OCI-LY1 (cell line): ENCODE measurements around the gene PPP2R5C.

Source experiments
- H2AFZ ChIP-seq: fragments of 200-600 bp; sonication (generic), shearing (Covaris generic); 2 replicates; pipeline ENCODE4 v1.6.0; 2014; ENCODE audit warnings: antibody characterized with exemption, mild to moderate bottlenecking, low read length
- H3F3A ChIP-seq: fragments of 200-600 bp; sonication (generic), shearing (Covaris generic); 2 replicates; pipeline ENCODE4 v1.6.0; 2014; ENCODE audit warnings: mild to moderate bottlenecking, antibody characterized with exemption, low read length, moderate library complexity; ENCODE audit not compliant: insufficient read depth
- H3K27ac ChIP-seq: fragments of 200-600 bp; sonication (generic); 2 replicates; pipeline ENCODE4 v1.5.1; 2014; ENCODE audit warnings: low read length, mixed run types, mild to moderate bottlenecking, low read depth; ENCODE audit not compliant: poor library complexity, severe bottlenecking
- H3K27me3 ChIP-seq: fragments of 200-600 bp; sonication (generic); 2 replicates; pipeline ENCODE4 v1.6.0; 2014; ENCODE audit warnings: antibody characterized with exemption, mild to moderate bottlenecking, low read length, moderate library complexity; ENCODE audit not compliant: insufficient read depth
- H3K36me3 ChIP-seq: fragments of 200-600 bp; sonication (generic); 2 replicates; pipeline ENCODE4 v1.6.1; 2014; ENCODE audit warnings: mild to moderate bottlenecking, antibody characterized with exemption, low read length, moderate library complexity, mixed read lengths; ENCODE audit not compliant: insufficient read depth
- H3K4me1 ChIP-seq: fragments of 200-600 bp; sonication (generic); 2 replicates; pipeline ENCODE4 v1.5.1; 2014; ENCODE audit warnings: mild to moderate bottlenecking, low read length, moderate library complexity; ENCODE audit not compliant: insufficient read depth, severe bottlenecking
- H3K4me2 ChIP-seq: fragments of 200-600 bp; sonication (generic), shearing (Covaris generic); 2 replicates; pipeline ENCODE4 v1.6.1; 2014; ENCODE audit warnings: low read length
- H3K4me3 ChIP-seq: fragments of 200-600 bp; sonication (generic); 2 replicates; pipeline ENCODE4 v1.5.1; 2014; ENCODE audit warnings: low read length, low read depth, mild to moderate bottlenecking, mixed read lengths; ENCODE audit not compliant: poor library complexity, severe bottlenecking
- H3K79me2 ChIP-seq: fragments of 200-600 bp; shearing (Covaris generic); 2 replicates; pipeline ENCODE4 v1.6.1; 2016; ENCODE audit warnings: mixed run types, low read length, mixed read lengths; ENCODE audit not compliant: insufficient read depth
- H3K9ac ChIP-seq: fragments of 200-600 bp; sonication (generic), shearing (Covaris generic); 2 replicates; pipeline ENCODE4 v1.6.1; 2014; ENCODE audit warnings: mild to moderate bottlenecking, low read length, mixed read lengths
- H3K9me2 ChIP-seq: fragments of 200-600 bp; sonication (generic), shearing (Covaris generic); 2 replicates; pipeline ENCODE4 v1.6.1; 2014; ENCODE audit warnings: low read depth, mild to moderate bottlenecking, low read length, mixed read lengths
- H3K9me3 ChIP-seq: fragments of 200-600 bp; shearing (Covaris generic); 2 replicates; pipeline ENCODE4 v1.6.1; 2014; ENCODE audit warnings: low read length, mixed read lengths
- H4K20me1 ChIP-seq: fragments of 200-600 bp; sonication (generic), shearing (Covaris generic); 2 replicates; pipeline ENCODE4 v1.6.0; 2016; ENCODE audit warnings: mild to moderate bottlenecking, low read length; ENCODE audit not compliant: insufficient read depth
- EZH2 ChIP-seq: fragments of 200-600 bp; sonication (generic), shearing (Covaris generic); IDR thresholded peaks from 2 replicates; pipeline ENCODE4 v1.8.0; 2017; ENCODE audit warnings: borderline replicate concordance, mixed run types, mild to moderate bottlenecking, antibody characterized with exemption, low read length, moderate library complexity, mixed read lengths
- TF ChIP-seq, protein P1 (sequence below): fragments of 200-600 bp; sonication (generic), shearing (Covaris generic); IDR thresholded peaks from 2 replicates; pipeline ENCODE4 v1.5.1; 2017; ENCODE audit warnings: mild to moderate bottlenecking, antibody characterized with exemption, low read length, moderate library complexity, mixed read lengths

The PPP2R5C gene

DNA sequence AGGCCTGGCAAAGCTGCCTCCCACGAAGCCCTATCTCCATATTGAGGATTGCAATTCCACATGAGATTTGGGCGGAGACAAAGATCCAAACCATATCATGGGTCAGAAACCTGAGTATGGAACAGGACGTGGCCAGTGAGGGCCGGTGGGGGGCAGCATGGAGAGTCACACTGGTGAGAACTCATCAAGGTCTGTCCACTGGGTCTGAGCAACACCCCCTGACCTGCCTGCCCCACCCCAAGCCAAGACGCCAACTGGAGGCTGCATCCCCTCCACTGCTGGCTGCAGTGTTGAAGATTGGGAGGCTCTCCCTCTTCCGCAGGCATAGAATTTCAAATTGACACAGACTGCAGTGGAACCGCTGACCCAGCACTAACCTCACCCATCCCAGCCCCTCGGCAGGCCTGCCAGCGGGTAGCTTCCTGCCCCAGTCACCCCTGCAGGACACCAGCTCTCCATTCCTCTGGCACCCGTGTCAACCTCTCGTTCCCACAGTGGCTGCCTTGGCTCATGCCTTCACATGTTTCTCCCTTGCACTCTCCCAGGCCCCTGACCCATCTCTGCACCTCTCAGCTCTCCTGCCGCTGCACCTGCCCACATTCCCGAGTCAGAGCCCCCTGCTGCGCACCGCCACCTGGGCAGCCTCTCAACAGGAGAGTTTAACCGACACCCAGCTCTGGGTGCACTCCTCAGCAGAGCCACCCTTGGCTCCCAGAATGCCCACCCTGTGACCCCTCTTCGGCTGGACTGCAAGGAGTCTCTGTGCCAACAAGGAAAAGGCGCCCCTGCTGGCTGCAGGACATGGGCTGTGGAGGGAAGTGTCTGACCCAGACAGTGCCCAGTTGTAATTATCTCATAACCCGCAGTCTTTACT is 45.2 kb upstream of the PPP2R5C start:
- H3K9ac ChIP-seq = no peak overlapping the region
- no peaks in the 10 kb centered on the region for H4K20me1 ChIP-seq
- H3K27ac ChIP-seq = no peak overlapping the region
- H3K4me2 ChIP-seq = no peak overlapping the region
- H3K4me3 ChIP-seq = no peak overlapping the region
- peaks cover 3% of the 10 kb centered on the region for H3K4me1 ChIP-seq
- 0 out of 2 replicates have a peak, but pooled peaks cover 3% of the 10 kb centered on the region for H3K9me3 ChIP-seq
- H3K36me3 ChIP-seq = no peaks in the 10 kb centered on the region; the same call in 1 of the 2 replicates
- peaks cover 7% of the 10 kb centered on the region; the same call in 1 of the 2 replicates for H3K27me3 ChIP-seq
- TF ChIP-seq, protein P1, sequence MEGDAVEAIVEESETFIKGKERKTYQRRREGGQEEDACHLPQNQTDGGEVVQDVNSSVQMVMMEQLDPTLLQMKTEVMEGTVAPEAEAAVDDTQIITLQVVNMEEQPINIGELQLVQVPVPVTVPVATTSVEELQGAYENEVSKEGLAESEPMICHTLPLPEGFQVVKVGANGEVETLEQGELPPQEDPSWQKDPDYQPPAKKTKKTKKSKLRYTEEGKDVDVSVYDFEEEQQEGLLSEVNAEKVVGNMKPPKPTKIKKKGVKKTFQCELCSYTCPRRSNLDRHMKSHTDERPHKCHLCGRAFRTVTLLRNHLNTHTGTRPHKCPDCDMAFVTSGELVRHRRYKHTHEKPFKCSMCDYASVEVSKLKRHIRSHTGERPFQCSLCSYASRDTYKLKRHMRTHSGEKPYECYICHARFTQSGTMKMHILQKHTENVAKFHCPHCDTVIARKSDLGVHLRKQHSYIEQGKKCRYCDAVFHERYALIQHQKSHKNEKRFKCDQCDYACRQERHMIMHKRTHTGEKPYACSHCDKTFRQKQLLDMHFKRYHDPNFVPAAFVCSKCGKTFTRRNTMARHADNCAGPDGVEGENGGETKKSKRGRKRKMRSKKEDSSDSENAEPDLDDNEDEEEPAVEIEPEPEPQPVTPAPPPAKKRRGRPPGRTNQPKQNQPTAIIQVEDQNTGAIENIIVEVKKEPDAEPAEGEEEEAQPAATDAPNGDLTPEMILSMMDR = no peak; the same call in 1 of the 2 replicates
- no peak for TF ChIP-seq EZH2
- no peaks in the 10 kb centered on the region for H3K9me2 ChIP-seq
- H3K79me2 ChIP-seq = no peaks in the 10 kb centered on the region
- H3F3A ChIP-seq = no peaks in the 10 kb centered on the region
- no peak overlapping the region for H2AFZ ChIP-seq

DNA sequence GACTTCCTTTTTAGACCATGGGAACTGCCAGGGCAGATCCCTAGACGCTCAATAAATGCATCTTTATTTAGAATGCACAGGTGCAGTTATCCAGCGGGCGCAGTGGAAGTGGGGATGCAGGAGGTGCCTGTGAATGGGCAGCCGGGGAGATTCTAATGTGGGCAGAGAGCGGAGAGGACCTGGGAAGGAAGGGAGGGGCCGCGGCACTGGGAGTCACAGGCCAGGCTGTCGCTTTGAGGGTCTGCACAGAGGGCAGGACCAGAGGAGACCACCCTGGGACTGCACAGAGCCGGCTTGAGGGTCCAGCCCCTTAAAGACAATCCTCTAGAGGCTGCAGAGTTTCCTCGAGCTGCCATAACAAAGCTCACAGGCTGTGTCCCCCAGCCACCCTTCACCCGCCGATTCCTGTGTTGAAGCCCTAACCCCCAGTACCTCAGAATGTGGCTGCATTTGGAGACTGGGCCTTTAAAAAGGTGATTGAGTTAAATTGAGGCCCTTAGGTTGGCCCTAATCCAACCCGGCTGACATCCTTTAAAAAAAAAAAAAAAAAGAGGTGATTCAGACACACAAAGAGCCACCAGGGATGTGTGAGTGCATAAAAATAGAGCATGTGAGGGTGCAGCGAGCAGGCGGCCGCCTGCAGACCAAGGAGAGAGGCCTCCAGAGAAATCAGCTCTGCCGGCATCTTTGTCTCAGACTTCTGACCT is 44.4 kb upstream of the PPP2R5C start:
- no peak overlapping the region for H3K9ac ChIP-seq
- no peak overlapping the region for H2AFZ ChIP-seq
- H3K9me3 ChIP-seq = 0 out of 2 replicates have a peak, but pooled peaks cover 3% of the 10 kb centered on the region
- no peak for TF ChIP-seq EZH2
- TF ChIP-seq, protein P1 = no peak
- H3K27me3 ChIP-seq = peaks cover 7% of the 10 kb centered on the region; the same call in 1 of the 2 replicates
- peaks cover 11% of the 10 kb centered on the region for H3K4me1 ChIP-seq
- H3K4me2 ChIP-seq = no peak overlapping the region
- no peaks in the 10 kb centered on the region; the same call in 1 of the 2 replicates for H3K36me3 ChIP-seq
- H4K20me1 ChIP-seq = no peaks in the 10 kb centered on the region
- H3K4me3 ChIP-seq = no peak overlapping the region
- H3F3A ChIP-seq = no peaks in the 10 kb centered on the region
- no peaks in the 10 kb centered on the region for H3K9me2 ChIP-seq
- H3K79me2 ChIP-seq = no peaks in the 10 kb centered on the region
- no peak overlapping the region for H3K27ac ChIP-seq

DNA sequence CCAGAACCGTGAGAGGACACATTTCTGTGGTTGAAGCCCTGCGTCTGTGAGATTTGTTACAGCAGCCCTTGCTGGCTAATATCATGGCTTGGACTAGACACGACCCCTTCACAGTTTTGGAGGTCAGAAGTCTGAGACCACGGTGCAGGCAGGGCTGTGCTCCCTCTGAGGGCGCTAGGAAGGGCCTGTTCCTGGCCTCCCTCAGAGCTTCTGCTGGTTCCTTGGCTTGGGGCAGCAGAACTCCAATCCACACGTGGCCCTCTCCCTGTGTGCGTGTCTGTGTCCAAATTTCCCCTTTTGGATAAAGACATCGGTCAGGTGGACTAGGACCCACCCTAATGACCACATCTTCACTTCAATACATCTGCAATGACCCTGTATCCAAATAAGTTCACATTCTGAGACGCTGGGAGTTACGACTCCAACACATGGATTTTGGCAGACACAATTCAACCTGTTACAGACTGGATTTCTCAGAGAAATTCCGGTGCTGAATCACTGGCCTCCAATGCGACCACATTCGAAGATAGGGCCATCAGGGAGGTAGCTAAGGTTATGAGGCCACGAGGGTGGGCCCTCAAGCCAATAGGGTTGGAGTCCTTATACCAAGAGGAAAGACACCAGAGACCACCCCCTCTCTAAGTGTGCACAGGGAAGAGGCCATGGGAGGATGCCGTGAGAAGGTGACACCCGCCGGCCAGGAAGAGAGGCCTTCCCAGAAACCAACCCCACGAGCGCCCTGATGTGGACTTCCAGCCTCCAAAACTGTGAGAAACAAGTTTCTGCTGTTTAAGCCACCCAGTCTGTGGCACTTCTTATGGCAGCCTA is 43.6 kb upstream of the PPP2R5C start:
- no peaks in the 10 kb centered on the region; the same call in 1 of the 2 replicates for H3K36me3 ChIP-seq
- H3K4me3 ChIP-seq = no peak overlapping the region
- H3K27ac ChIP-seq = no peak overlapping the region
- H3K4me2 ChIP-seq = no peak overlapping the region
- no peaks in the 10 kb centered on the region for H3K79me2 ChIP-seq
- H3K27me3 ChIP-seq = peaks cover 7% of the 10 kb centered on the region; the same call in 1 of the 2 replicates
- H3K9me2 ChIP-seq = no peaks in the 10 kb centered on the region
- H3K9me3 ChIP-seq = 0 out of 2 replicates have a peak, but pooled peaks cover 3% of the 10 kb centered on the region
- no peaks in the 10 kb centered on the region for H3F3A ChIP-seq
- H2AFZ ChIP-seq = no peak overlapping the region
- TF ChIP-seq EZH2 = no peak
- H4K20me1 ChIP-seq = no peaks in the 10 kb centered on the region
- peaks cover 16% of the 10 kb centered on the region for H3K4me1 ChIP-seq
- no peak overlapping the region for H3K9ac ChIP-seq
